Heart right ventricle (tissue), 16 donors: Measurements from ENCODE around the gene PAIP1. TPM values are rescaled to one million over a fixed set of nuclear protein-coding genes. Genes with fewer than 3 reads are reported as not detected.

ENCODE experiments used
- ATAC-seq, 8 donors: fragments of 200-7000 bp; cut with Tn5 transposase; one replicate each; pipeline ENCODE4 v1.9.1; 2020; ENCODE audit warnings: mild to moderate bottlenecking in 8 of 8, moderate library complexity in 8 of 8, moderate number of reproducible peaks in 1 of 8
- DNase-seq, 2 donors: peaks; one replicate each; pipeline ENCODE4 v3.0.0-alpha.2; 2020
- H3K27ac ChIP-seq, 10 donors: fragments of 200-600 bp; sonication (generic) in 2 of 10; one replicate each; pipeline versions ENCODE4 v1.5.0 to v1.8.0; 2020 to 2022; ENCODE audit warnings: mild to moderate bottlenecking in 3 of 10
- H3K27me3 ChIP-seq, 7 donors: fragments of 200-600 bp; one replicate each; pipeline ENCODE4 v1.8.0; 2021 to 2022; ENCODE audit warnings: mild to moderate bottlenecking in 2 of 7
- H3K36me3 ChIP-seq, 9 donors: fragments of 200-600 bp; sonication (generic) in 1 of 9; one replicate each; pipeline versions ENCODE4 v1.5.0 to v1.8.0; 2020 to 2022; ENCODE audit warnings: mild to moderate bottlenecking in 2 of 9
- H3K4me1 ChIP-seq, 9 donors: fragments of 200-600 bp; sonication (generic) in 1 of 9; one replicate each; pipeline versions ENCODE4 v1.5.0 to v1.8.0; 2020 to 2022; ENCODE audit warnings: mild to moderate bottlenecking in 4 of 9
- H3K4me3 ChIP-seq, 10 donors: fragments of 200-600 bp; sonication (generic) in 2 of 10; one replicate each; pipeline versions ENCODE4 v1.5.0 to v1.8.0; 2020 to 2022; ENCODE audit warnings: mild to moderate bottlenecking in 7 of 10, moderate library complexity in 2 of 10
- H3K9me3 ChIP-seq, 11 donors: fragments of 200-600 bp in 10 of 11; sonication (generic) in 2 of 11; one replicate each; pipeline versions ENCODE4 v1.5.0 to v1.8.0; 2013 to 2022; ENCODE audit warnings: mild to moderate bottlenecking in 2 of 11, control low read depth in 1 of 11, moderate library complexity in 1 of 11
- CTCF ChIP-seq, 9 donors: fragments of 200-600 bp; sonication (generic) in 2 of 9; IDR thresholded peaks; one replicate each; pipeline versions ENCODE4 v1.5.0 to v1.8.0; 2021 to 2022; ENCODE audit warnings: antibody characterized with exemption in 9 of 9, mild to moderate bottlenecking in 5 of 9, moderate library complexity in 1 of 9
- WGBS, 2 donors: extraction: QIAGEN DNeasy Blood & Tissue Kit; methylation state at CpG; one replicate each; pipeline ENCODE4 v1.1.7; 2013; ENCODE audit warnings: inconsistent platforms in 1 of 2; 5-methylcytosine and 5-hydroxymethylcytosine counted together
- intact Hi-C, 10 donors: fragments of 100-400 bp; cut with DNase I; formaldehyde crosslinking; loops; one replicate each; pipeline versions ENCODE4 v1.11.1 to v1.14.2; 2022
- polyA plus RNA-seq, 2 donors: library from polyadenylated mRNA; stranded (reverse); fragments of 200-250 nt; gene quantifications; one replicate each; pipeline ENCODE4 v1.2.3, GENCODE V29; 2013
- total RNA-seq, 10 donors: library from RNA; stranded (reverse); fragmentation: NEBNext Ultra II Directional in 3 of 10; extraction: Animal tissue kit (Norgen Biotek cat#: 25700) in 3 of 10; gene quantifications; one replicate each; pipeline versions ENCODE4 v1.2.1 to v1.2.4, GENCODE V29; 2021 to 2023
- donor health status: Arrhythmogenic right ventricular cardiomyopathy.
- donor health status: ischemic (EF 13 %, LVEDD 7.1; RV severe dilation, severe dysfunction).
- donor health status: healthy with polysubstance abuse.
- donor health status: DM: no; HTN: yes; CAD: no.
- donor health status: DM: no; HTN: no; CAD: no.
- donor health status: ischemic (EF 25% LVEDD 6.9; RV normal size, moderate dysfunction).
- donor health status: ischemic (EF 25% LVEDD 5.7; RV mildly dilated, moderate dysfunction).
- donor health status: healthy.
- donor health status: DM: yes; HTN: yes; CAD: no.
- donor health status: Ischemic cardiomyopathy.
- donor health status: ischemic (EF 35%, LVEDD 5.7; RV mildly dilated, moderate dysfunction).
- donor health status: nonischemic (EF 11% LVEDD 7.7; RV severe dilation, severe dysfunction).
- donor health status: DM: yes; HTN: yes; CAD: no.
- donor health status: PGD.
- donor health status: ischemic (EF 29% LVEDD 5.4; RV normal size, mild dysfunction).
- donor health status: nonischemic (EF 23%, LVEDD 6.1; RV moderate dilation, normal function).

Gene PAIP1
- total and polyA plus RNA-seq, 12 donors = 51.1 to 162 (median 133) TPM

GRCh38 chr5:43498581-43498980 lies 58.3 kb downstream of the PAIP1 start:
- no peak for TF ChIP-seq CTCF (IDR thresholded peaks at IDR 0.05)
- DNase-seq (no peak), ATAC-seq (no peak)
- peaks cover 0 to 20% (median 0%) of the 10 kb centered on the region in 9 donors for H3K36me3 ChIP-seq
- H3K4me3 ChIP-seq = no peak overlapping the region
- 90 to 92% methylated on average over 2 of the region's 2 CpGs for WGBS, 2 donors
- H3K9me3 ChIP-seq = no peaks in the 10 kb centered on the region
- no peaks in the 10 kb centered on the region for H3K4me1 ChIP-seq
- H3K27me3 ChIP-seq = no peaks in the 10 kb centered on the region
- no peak overlapping the region for H3K27ac ChIP-seq
- intact Hi-C loops = no loop called here

- intact Hi-C loops = no loop called here
- Histone ChIP-seq H3K9me3 (no peaks in the 10 kb centered on the region), H3K27me3 (no peaks in the 10 kb centered on the region), H3K4me3 (no peak overlapping the region), H3K27ac (no peak overlapping the region), H3K36me3 (peaks cover 0 to 14% (median 0%) of the 10 kb centered on the region in 9 donors), H3K4me1 (no peaks in the 10 kb centered on the region)
- no peak for TF ChIP-seq CTCF (IDR thresholded peaks at IDR 0.05)
- WGBS, 2 donors = 86 to 97% methylated on average over 5 of the region's 5 CpGs
- DNase-seq (no peak), ATAC-seq (no peak)
Observed at GRCh38 chr5:43497311-43498104, 59.4 kb downstream of the PAIP1 start.

GRCh38 chr5:43491326-43491725 lies 65.6 kb downstream of the PAIP1 start:
- 98 to 99% methylated on average over 1 of the region's 1 CpG for WGBS, 2 donors

GRCh38 chr5:43486353-43486752 lies 70.5 kb downstream of the PAIP1 start:
- intact Hi-C loops = loop anchor here in 4 of 10 donors (5.0 to 10.0 kb wide), 3 partner anchors 71 to 382 kb away; partner anchors contain the start of genes HMGCS1 (in 3 of the 4) and PAIP1 (in 1 of the 4)
- TF ChIP-seq CTCF (IDR thresholded peaks at IDR 0.05) = no peak
- WGBS, 2 donors = 88 to 94% methylated on average over 3 of the region's 3 CpGs

More at GRCh38 chr5:43491326-43491725, 65.6 kb downstream of the PAIP1 start:
- TF ChIP-seq CTCF (IDR thresholded peaks at IDR 0.05) = no peak
- H3K4me1 ChIP-seq = no peaks in the 10 kb centered on the region
- no peaks in the 10 kb centered on the region for H3K9me3 ChIP-seq
- H3K36me3 ChIP-seq = peaks cover 0 to 31% (median 0%) of the 10 kb centered on the region in 9 donors
- intact Hi-C loops = no loop called here
- H3K27ac ChIP-seq = no peak overlapping the region
- H3K27me3 ChIP-seq = no peaks in the 10 kb centered on the region
- no peak for ATAC-seq
- no peak for DNase-seq
- no peak overlapping the region for H3K4me3 ChIP-seq

More at GRCh38 chr5:43486353-43486752, 70.5 kb downstream of the PAIP1 start:
- ATAC-seq (no peak), DNase-seq (no peak)
- H3K4me3 ChIP-seq = no peak overlapping the region
- peaks cover 0 to 22% (median 0%) of the 10 kb centered on the region in 9 donors for H3K36me3 ChIP-seq
- no peaks in the 10 kb centered on the region for H3K9me3 ChIP-seq
- no peak overlapping the region for H3K27ac ChIP-seq
- H3K27me3 ChIP-seq = no peaks in the 10 kb centered on the region
- peaks cover 0 to 28% (median 15%) of the 10 kb centered on the region in 9 donors for H3K4me1 ChIP-seq
